RWPE2 (cell line): Measurements from ENCODE around the gene TERT.

Experiments used
- ATAC-seq: fragments of 200-7000 bp; cut with Tn5 transposase; 3 replicates; pipeline ENCODE4 v1.9.1; 2021; ENCODE audit warnings: low read depth
- DNase-seq: peaks from one replicate; pipeline ENCODE4 v3.0.0-alpha.2; 2020; ENCODE audit warnings: low spot score
- H3K27ac ChIP-seq: fragments of 450-650 bp; 2 replicates; pipeline ENCODE4 v1.5.1; 2017; ENCODE audit warnings: mild to moderate bottlenecking; ENCODE audit not compliant: poor library complexity, severe bottlenecking
- H3K27me3 ChIP-seq: fragments of 250-450 bp; sonication (Bioruptor Pico); 2 replicates; pipeline ENCODE4 v1.5.1; 2021; ENCODE audit warnings: mild to moderate bottlenecking, moderate library complexity; ENCODE audit not compliant: insufficient read depth, poor library complexity, severe bottlenecking
- H3K36me3 ChIP-seq: fragments of 250-450 bp; sonication (Bioruptor Pico); 2 replicates; pipeline ENCODE4 v1.5.1; 2020; ENCODE audit warnings: low read depth, mild to moderate bottlenecking, moderate library complexity
- H3K4me1 ChIP-seq: fragments of 250-450 bp; sonication (Bioruptor Pico); 2 replicates; pipeline ENCODE4 v1.5.1; 2021; ENCODE audit warnings: mild to moderate bottlenecking, moderate library complexity; ENCODE audit not compliant: insufficient read depth, poor library complexity, severe bottlenecking
- H3K4me3 ChIP-seq: fragments of 250-450 bp; sonication (Bioruptor Pico); 2 replicates; pipeline ENCODE4 v1.5.1; 2021; ENCODE audit warnings: mild to moderate bottlenecking, moderate library complexity; ENCODE audit not compliant: severe bottlenecking
- H3K9me3 ChIP-seq: fragments of 250-450 bp; sonication (Bioruptor Pico); 2 replicates; pipeline ENCODE4 v1.5.1; 2021; ENCODE audit warnings: mild to moderate bottlenecking, moderate library complexity; ENCODE audit not compliant: severe bottlenecking
- CTCF ChIP-seq: fragments of 450-650 bp; IDR thresholded peaks from one replicate; pipeline ENCODE4 v1.5.1; 2017; ENCODE audit warnings: mild to moderate bottlenecking, moderate library complexity; ENCODE audit not compliant: poor library complexity, severe bottlenecking

TERT gene

GRCh38 chr5:1300581-1301083 is 5.8 kb upstream of the TERT start:
- peaks cover 18% of the 10 kb centered on the region for H3K27me3 ChIP-seq
- no peak for DNase-seq
- no peaks in the 10 kb centered on the region for H3K36me3 ChIP-seq
- H3K27ac ChIP-seq = no peak overlapping the region
- ATAC-seq = no peak
- H3K9me3 ChIP-seq = peaks cover 4% of the 10 kb centered on the region
- no peaks in the 10 kb centered on the region for H3K4me1 ChIP-seq
- TF ChIP-seq CTCF = no peak
- H3K4me3 ChIP-seq = no peak overlapping the region

GRCh38 chr5:1299961-1300360 is 5.1 kb upstream of the TERT start:
- DNase-seq (no peak), ATAC-seq (no peak)
- Histone ChIP-seq H3K4me1 (no peaks in the 10 kb centered on the region), H3K36me3 (no peaks in the 10 kb centered on the region), H3K4me3 (no peak overlapping the region), H3K27ac (no peak overlapping the region), H3K27me3 (peaks cover 18% of the 10 kb centered on the region), H3K9me3 (peaks cover 4% of the 10 kb centered on the region)
- no peak for TF ChIP-seq CTCF

DNA sequence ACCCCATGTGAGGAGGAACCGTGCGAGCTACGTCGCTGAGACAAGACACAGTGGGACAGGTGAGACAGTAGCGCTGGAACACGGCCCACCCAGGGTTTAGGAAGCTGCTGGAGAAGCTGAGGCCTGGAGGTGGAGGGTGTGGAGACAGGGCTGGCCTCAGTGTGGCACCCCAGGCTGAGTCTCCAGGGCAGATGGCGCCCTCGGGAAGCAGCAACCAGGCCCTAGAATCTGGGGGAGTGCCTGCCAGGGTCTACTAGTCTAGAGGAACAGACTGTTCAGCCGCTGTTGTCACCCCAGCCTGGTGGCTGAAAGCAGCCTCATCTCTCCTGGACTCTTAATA is 4.6 kb upstream of the TERT start:
- DNase-seq (peak; percentile 60), ATAC-seq (no peak)
- no peak for TF ChIP-seq CTCF

DNA sequence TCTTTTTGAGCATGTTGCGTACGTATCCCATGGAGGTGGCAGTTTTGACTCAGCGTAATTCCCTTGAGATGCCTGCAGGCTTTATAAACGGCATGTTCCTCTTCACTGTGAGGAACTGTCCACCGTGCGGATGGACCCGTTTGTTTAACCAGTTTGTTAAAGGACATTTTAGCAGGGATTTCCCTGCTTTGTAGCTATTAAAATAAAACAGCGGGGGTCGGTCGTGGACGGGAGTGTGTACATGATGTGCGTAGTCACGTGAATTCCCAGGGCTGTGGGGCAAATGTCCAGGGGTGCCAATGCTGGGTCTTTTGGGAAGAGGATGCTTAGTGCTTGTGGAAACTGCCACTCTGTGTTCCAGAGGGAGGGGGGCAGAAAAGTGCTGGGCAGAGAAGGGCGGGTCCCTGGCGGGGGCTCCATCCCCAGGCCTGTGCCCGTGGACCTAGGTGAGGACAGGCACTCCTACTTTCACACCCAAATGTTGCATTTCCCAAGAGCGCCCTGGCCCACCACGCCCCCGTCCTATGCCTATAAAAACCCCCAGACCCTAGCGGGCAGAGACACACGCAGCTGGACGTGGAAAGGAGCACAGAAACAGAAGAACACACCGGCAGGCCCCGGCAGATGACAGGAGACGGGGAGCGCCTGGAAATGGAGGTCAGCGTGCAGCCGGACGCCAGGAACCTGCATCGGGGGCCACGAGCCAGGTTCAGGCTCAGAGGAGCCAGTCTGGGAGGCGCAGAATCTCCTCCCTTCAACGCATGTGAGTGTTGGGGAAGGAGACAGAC is 4.0 kb upstream of the TERT start:
- DNase-seq (peak; percentile 64), ATAC-seq (no peak)
- H3K27me3 ChIP-seq = peaks cover 8% of the 10 kb centered on the region
- no peaks in the 10 kb centered on the region for H3K36me3 ChIP-seq
- no peaks in the 10 kb centered on the region for H3K4me1 ChIP-seq
- no peak overlapping the region for H3K27ac ChIP-seq
- no peak overlapping the region for H3K4me3 ChIP-seq
- H3K9me3 ChIP-seq = peaks cover 4% of the 10 kb centered on the region
- no peak for TF ChIP-seq CTCF

More for the DNA sequence above, 4.6 kb upstream of the TERT start:
- Histone ChIP-seq H3K4me3 (no peak overlapping the region), H3K27me3 (peaks cover 14% of the 10 kb centered on the region), H3K27ac (no peak overlapping the region), H3K4me1 (no peaks in the 10 kb centered on the region), H3K9me3 (peaks cover 4% of the 10 kb centered on the region), H3K36me3 (no peaks in the 10 kb centered on the region)

DNA sequence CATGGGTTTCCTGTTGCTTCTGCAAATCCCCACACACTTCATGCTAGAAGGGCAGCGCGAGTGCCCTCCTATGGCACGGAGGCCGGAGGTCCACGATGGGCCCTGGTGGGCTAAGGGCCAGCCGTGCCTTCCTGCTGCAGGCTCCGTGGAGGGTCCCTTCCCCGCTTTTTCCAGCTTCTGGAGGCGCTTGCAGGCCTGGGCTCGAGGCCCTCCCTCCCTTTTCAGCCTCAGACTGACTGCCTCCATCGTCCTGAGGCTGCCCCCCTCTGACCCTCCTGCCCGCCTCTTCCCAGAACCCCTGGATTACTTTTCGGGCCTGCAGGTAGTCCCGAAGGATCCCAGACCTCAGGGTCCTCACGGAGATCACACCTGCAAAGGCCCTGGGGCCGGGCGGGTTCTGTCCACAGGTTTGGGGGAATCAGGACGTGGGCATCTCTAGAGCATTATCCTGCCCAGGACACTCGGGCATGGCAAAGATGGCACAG is 3.2 kb upstream of the TERT start:
- H3K4me3 ChIP-seq = no peak overlapping the region
- ATAC-seq = no peak
- no peaks in the 10 kb centered on the region for H3K9me3 ChIP-seq
- DNase-seq = no peak
- H3K36me3 ChIP-seq = no peaks in the 10 kb centered on the region
- no peak for TF ChIP-seq CTCF
- H3K27me3 ChIP-seq = peaks cover 5% of the 10 kb centered on the region
- no peaks in the 10 kb centered on the region for H3K4me1 ChIP-seq
- H3K27ac ChIP-seq = no peak overlapping the region
